Measurements from ENCODE around the gene GSG1.

GRCh38 chr12:13105781-13106180, 2.3 kb upstream of the GSG1 start:
- TF ChIP-seq POLR2A (IDR thresholded peaks at IDR 0.05; ENCODE audit: extremely low read depth, insufficient read length) (no peak), CTCF (IDR thresholded peaks at IDR 0.05; ENCODE audit: low read depth, low read length) (no peak), MAX (IDR thresholded peaks at IDR 0.05; ENCODE audit: low read depth, low read length) (no peak)
